ENCODE measurements around the gene CCDC57.

Gene CCDC57

DNA sequence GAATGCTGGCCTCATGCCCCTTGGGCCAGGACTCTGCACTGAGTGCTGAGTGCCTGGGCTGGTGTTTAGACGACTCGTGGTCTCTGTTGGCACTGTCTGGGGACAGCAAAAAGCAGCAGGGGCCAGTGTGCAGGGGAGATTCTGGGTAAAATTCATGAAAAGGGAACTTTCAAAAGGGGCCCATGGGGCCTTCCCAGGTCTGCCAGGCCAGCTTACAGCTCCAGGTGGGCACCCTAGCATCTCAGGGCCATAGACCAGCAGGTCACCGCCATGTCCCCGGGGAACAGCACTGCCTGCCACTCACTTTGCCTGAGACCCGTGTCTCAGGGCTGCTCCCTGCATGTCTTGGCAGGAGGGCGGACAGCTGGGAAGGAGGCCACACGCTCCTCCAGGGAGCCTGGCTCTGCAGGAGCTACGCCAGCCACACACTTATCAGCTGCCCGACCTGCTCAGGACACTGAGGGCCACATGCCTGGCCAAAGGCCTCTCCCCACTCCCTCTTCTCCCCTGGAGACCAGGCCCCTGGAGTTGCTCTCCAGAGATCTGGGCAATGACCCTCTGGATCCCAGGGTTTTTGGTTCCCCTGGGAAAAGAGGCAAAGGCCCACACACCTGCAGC is 105.8 kb downstream of the CCDC57 start:
- ATAC-seq (ENCODE audit: insufficient read depth, low read depth) (peak; percentile 2; the same call in 2 of the 3 replicates), DNase-seq (no peak)
- Histone ChIP-seq H2AFZ (ENCODE audit: low read depth, low read length) (peak overlapping the region; percentile 84), H3K27me3 (ENCODE audit: insufficient read depth, low read length, poor library complexity) (no peaks in the 10 kb centered on the region), H4K20me1 (ENCODE audit: insufficient read depth, low read length) (0 out of 2 replicates have a peak, but pooled peaks cover 3% of the 10 kb centered on the region), H3K79me2 (ENCODE audit: insufficient read depth, low read length) (peaks cover 9% of the 10 kb centered on the region), H3K27ac (ENCODE audit: low read length) (peak overlapping the region; percentile 89), H3K4me3 (ENCODE audit: low read depth in 1 of 2, low read length in 2 of 2) (peak overlapping the region; percentile 19 to 61; a peak in 3 of 4 replicates), H3K36me3 (ENCODE audit: insufficient read depth, low read length) (0 out of 2 replicates have a peak, but pooled peaks cover 6% of the 10 kb centered on the region), H3K9ac (ENCODE audit: low read depth, low read length) (peak overlapping the region; percentile 68), H3K9me3 (ENCODE audit: insufficient read depth, low read length, severe bottlenecking) (no peaks in the 10 kb centered on the region), H3K4me1 (ENCODE audit: insufficient read depth, low read length) (peaks cover 31% of the 10 kb centered on the region), H3K4me2 (ENCODE audit: insufficient read depth, low read length) (peak overlapping the region; percentile 82)
- TF ChIP-seq EZH2 (IDR thresholded peaks at IDR 0.05; ENCODE audit: borderline replicate concordance, low read depth, low read length, severe bottlenecking), result no peak
- TF ChIP-seq, protein P1, sequence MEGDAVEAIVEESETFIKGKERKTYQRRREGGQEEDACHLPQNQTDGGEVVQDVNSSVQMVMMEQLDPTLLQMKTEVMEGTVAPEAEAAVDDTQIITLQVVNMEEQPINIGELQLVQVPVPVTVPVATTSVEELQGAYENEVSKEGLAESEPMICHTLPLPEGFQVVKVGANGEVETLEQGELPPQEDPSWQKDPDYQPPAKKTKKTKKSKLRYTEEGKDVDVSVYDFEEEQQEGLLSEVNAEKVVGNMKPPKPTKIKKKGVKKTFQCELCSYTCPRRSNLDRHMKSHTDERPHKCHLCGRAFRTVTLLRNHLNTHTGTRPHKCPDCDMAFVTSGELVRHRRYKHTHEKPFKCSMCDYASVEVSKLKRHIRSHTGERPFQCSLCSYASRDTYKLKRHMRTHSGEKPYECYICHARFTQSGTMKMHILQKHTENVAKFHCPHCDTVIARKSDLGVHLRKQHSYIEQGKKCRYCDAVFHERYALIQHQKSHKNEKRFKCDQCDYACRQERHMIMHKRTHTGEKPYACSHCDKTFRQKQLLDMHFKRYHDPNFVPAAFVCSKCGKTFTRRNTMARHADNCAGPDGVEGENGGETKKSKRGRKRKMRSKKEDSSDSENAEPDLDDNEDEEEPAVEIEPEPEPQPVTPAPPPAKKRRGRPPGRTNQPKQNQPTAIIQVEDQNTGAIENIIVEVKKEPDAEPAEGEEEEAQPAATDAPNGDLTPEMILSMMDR (IDR thresholded peaks at IDR 0.05; ENCODE audit: borderline replicate concordance, extremely low read depth, low read length, poor library complexity, severe bottlenecking), result no peak

DNA sequence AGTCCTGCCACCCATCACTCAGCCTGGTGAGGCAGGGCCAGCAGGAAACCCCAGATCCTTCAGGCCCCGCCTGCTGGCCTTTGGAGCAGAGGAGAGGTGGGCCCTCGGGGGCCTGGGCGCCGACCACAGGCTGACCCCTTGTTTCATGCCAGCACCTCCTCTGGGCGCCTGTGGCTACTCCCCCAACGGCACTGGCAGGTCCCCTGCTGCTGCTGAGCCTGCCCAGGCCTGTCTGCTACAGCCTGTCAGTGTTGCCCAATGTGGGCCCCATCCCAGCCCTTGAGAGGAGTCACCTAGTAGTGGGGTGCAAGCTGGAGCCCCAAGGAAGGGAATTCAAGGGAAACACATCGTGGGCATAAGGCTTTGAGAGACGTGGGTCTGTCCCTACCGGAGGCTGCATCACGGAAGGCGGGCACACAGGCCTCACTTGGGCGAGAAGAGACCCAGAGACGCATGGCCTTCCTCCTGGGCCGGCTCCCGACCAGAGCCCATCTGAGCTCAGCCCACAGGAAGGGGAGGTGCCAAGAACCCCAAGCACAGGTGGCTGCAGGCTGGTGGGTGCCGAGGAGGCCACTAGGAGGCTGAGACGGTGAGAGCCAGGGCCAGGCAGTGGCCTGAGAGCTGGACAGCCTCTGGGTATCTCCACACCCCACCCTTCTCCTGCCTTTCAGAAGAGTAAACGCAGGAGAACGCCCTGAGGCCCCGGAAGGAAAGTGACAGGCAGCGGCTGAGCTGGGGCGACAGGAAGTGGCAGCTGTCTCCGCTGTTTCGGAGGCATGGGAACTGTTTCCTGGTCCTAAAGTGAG is 106.6 kb downstream of the CCDC57 start:
- Histone ChIP-seq H3K4me3 (ENCODE audit: low read depth in 1 of 2, low read length in 2 of 2) (peak overlapping the region; percentile 19 to 61; a peak in 3 of 4 replicates), H3K9me3 (ENCODE audit: insufficient read depth, low read length, severe bottlenecking) (no peaks in the 10 kb centered on the region), H4K20me1 (ENCODE audit: insufficient read depth, low read length) (0 out of 2 replicates have a peak, but pooled peaks cover 3% of the 10 kb centered on the region), H3K27ac (ENCODE audit: low read length) (peak overlapping the region; percentile 89), H3K4me2 (ENCODE audit: insufficient read depth, low read length) (peak overlapping the region; percentile 82), H3K9ac (ENCODE audit: low read depth, low read length) (peak overlapping the region; percentile 68), H3K4me1 (ENCODE audit: insufficient read depth, low read length) (peaks cover 31% of the 10 kb centered on the region), H3K36me3 (ENCODE audit: insufficient read depth, low read length) (peaks cover 7% of the 10 kb centered on the region; the same call in 1 of the 2 replicates), H3K79me2 (ENCODE audit: insufficient read depth, low read length) (peaks cover 9% of the 10 kb centered on the region), H3K27me3 (ENCODE audit: insufficient read depth, low read length, poor library complexity) (no peaks in the 10 kb centered on the region), H2AFZ (ENCODE audit: low read depth, low read length) (peak overlapping the region; percentile 84)
- TF ChIP-seq, protein P1 (IDR thresholded peaks at IDR 0.05; ENCODE audit: borderline replicate concordance, extremely low read depth, low read length, poor library complexity, severe bottlenecking), result peak; percentile 55
- TF ChIP-seq EZH2 (IDR thresholded peaks at IDR 0.05; ENCODE audit: borderline replicate concordance, low read depth, low read length, severe bottlenecking), result no peak
- ATAC-seq (ENCODE audit: insufficient read depth, low read depth), result peak; percentile 83
- peak; percentile 76 for DNase-seq

DNA sequence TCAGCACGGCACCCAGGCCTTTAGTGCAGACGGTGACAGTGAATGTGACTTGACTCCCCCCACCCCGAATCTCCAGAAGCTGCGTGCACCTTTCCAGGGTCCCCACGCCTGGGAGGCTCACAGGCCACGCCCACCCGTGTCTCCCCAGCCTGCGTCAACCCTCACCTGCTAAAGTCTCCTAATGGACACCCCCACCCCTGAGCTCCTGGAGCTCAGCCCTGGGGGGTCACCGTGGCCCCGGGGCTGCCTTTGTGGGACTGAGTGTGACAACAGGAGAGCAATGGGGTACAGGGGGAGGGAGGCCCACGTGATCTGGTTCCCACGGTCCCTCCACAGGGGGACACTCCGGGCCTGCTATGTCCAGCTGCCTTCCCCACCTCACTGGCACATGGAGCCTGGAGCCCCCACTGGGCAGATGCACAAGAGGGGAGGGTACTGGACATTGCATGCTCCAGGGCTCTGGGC is 107.2 kb downstream of the CCDC57 start:
- peaks cover 12% of the 10 kb centered on the region; the same call in 1 of the 2 replicates for H3K36me3 ChIP-seq (ENCODE audit: insufficient read depth, low read length)
- DNase-seq (no peak), ATAC-seq (ENCODE audit: insufficient read depth, low read depth) (no peak)
- peaks cover 34% of the 10 kb centered on the region for H3K4me1 ChIP-seq (ENCODE audit: insufficient read depth, low read length)
- H3K27me3 ChIP-seq (ENCODE audit: insufficient read depth, low read length, poor library complexity), result no peaks in the 10 kb centered on the region
- H4K20me1 ChIP-seq (ENCODE audit: insufficient read depth, low read length), result 0 out of 2 replicates have a peak, but pooled peaks cover 3% of the 10 kb centered on the region
- peaks cover 9% of the 10 kb centered on the region for H3K79me2 ChIP-seq (ENCODE audit: insufficient read depth, low read length)
- no peak for TF ChIP-seq EZH2 (IDR thresholded peaks at IDR 0.05; ENCODE audit: borderline replicate concordance, low read depth, low read length, severe bottlenecking)
- TF ChIP-seq, protein P1 (IDR thresholded peaks at IDR 0.05; ENCODE audit: borderline replicate concordance, extremely low read depth, low read length, poor library complexity, severe bottlenecking), result no peak
- H3K4me3 ChIP-seq (ENCODE audit: low read depth in 1 of 2, low read length in 2 of 2), result peak overlapping the region; percentile 19 to 61; a peak in 3 of 4 replicates
- H3K27ac ChIP-seq (ENCODE audit: low read length), result peak overlapping the region; percentile 89
- 0 out of 2 replicates have a peak overlapping the region, but pooled peaks have one; percentile 84 for H2AFZ ChIP-seq (ENCODE audit: low read depth, low read length)
- H3K4me2 ChIP-seq (ENCODE audit: insufficient read depth, low read length), result peak overlapping the region; percentile 82
- peak overlapping the region; percentile 68 for H3K9ac ChIP-seq (ENCODE audit: low read depth, low read length)
- no peaks in the 10 kb centered on the region for H3K9me3 ChIP-seq (ENCODE audit: insufficient read depth, low read length, severe bottlenecking)
